Measurements from ENCODE around the gene POMT2.

DNA sequence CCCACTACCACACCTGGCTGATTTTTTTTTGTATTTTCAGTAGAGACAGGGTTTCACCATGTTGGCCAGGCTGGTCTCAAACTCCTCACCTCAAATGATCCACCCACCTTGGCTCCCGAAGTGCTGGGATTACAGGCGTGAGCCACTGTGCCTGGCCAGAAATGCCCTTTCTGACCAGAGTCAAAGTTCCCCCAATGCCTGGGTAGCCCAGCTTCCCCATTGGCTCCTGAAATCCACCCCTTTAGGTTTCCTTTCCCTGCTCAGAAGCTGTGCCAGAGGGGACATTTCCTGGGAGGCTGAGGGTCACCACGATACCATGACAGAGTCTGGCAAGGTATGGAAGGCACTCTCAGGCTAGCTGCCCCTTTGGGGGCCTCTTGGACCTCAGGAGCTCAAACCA is 3.6 kb upstream of the POMT2 start:
- TF ChIP-seq, protein P1, sequence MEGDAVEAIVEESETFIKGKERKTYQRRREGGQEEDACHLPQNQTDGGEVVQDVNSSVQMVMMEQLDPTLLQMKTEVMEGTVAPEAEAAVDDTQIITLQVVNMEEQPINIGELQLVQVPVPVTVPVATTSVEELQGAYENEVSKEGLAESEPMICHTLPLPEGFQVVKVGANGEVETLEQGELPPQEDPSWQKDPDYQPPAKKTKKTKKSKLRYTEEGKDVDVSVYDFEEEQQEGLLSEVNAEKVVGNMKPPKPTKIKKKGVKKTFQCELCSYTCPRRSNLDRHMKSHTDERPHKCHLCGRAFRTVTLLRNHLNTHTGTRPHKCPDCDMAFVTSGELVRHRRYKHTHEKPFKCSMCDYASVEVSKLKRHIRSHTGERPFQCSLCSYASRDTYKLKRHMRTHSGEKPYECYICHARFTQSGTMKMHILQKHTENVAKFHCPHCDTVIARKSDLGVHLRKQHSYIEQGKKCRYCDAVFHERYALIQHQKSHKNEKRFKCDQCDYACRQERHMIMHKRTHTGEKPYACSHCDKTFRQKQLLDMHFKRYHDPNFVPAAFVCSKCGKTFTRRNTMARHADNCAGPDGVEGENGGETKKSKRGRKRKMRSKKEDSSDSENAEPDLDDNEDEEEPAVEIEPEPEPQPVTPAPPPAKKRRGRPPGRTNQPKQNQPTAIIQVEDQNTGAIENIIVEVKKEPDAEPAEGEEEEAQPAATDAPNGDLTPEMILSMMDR (IDR thresholded peaks at IDR 0.05; ENCODE audit: extremely low read depth in 1 of 2, insufficient read depth in 1 of 2, low read depth in 1 of 2, low read length in 2 of 2) = no peak
- TF ChIP-seq POLR2A (IDR thresholded peaks at IDR 0.05; ENCODE audit: low read depth, low read length) (no peak), EZH2 (IDR thresholded peaks at IDR 0.05; ENCODE audit: borderline replicate concordance, low read depth, low read length, severe bottlenecking) (no peak), POLR2AphosphoS5 (IDR thresholded peaks at IDR 0.05; ENCODE audit: insufficient read depth, low read depth, low read length) (no peak), GATA2 (IDR thresholded peaks at IDR 0.05; ENCODE audit: insufficient read depth, insufficient read length, low read depth, low read length) (no peak)
